SU-DHL-6 (cell line): ENCODE results near the gene PTTG1.

Experiments used
- EZH2phosphoT487 ChIP-seq: fragments of 200-600 bp; sonication (generic), shearing (Covaris generic); conservative IDR thresholded peaks from 2 replicates; pipeline ENCODE4 v1.6.1; 2018; ENCODE audit warnings: mild to moderate bottlenecking, antibody characterized with exemption, low read length, moderate library complexity, mixed read lengths
- TF ChIP-seq, protein P1 (sequence below): fragments of 200-600 bp; sonication (generic); IDR thresholded peaks from one replicate; pipeline ENCODE4 v1.5.1; 2017; ENCODE audit warnings: antibody characterized with exemption, mild to moderate bottlenecking, low read length, moderate library complexity; ENCODE audit not compliant: insufficient read depth, poor library complexity, severe bottlenecking

- TF ChIP-seq, protein P1, sequence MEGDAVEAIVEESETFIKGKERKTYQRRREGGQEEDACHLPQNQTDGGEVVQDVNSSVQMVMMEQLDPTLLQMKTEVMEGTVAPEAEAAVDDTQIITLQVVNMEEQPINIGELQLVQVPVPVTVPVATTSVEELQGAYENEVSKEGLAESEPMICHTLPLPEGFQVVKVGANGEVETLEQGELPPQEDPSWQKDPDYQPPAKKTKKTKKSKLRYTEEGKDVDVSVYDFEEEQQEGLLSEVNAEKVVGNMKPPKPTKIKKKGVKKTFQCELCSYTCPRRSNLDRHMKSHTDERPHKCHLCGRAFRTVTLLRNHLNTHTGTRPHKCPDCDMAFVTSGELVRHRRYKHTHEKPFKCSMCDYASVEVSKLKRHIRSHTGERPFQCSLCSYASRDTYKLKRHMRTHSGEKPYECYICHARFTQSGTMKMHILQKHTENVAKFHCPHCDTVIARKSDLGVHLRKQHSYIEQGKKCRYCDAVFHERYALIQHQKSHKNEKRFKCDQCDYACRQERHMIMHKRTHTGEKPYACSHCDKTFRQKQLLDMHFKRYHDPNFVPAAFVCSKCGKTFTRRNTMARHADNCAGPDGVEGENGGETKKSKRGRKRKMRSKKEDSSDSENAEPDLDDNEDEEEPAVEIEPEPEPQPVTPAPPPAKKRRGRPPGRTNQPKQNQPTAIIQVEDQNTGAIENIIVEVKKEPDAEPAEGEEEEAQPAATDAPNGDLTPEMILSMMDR: no peak
- TF ChIP-seq EZH2phosphoT487: no peak
Measured at GRCh38 chr5:160427607-160428006, 6.0 kb downstream of the PTTG1 start.
